Frontal cortex (tissue), 4 donors: ENCODE data around the gene RPL34. TPM values are rescaled to one million over a fixed set of nuclear protein-coding genes. Genes with fewer than 3 reads are reported as not detected.

Experiments used
- DNase-seq, 2 donors: peaks; one replicate each; pipeline ENCODE4 v3.0.0; 2012; ENCODE audit warnings: low spot score in 2 of 2
- FAIRE-seq: peaks from 2 replicates; lab custom pipeline; 2012; peaks lifted over from hg19 to GRCh38; lab: Jason Lieb, UNC
- total RNA-seq: library from RNA; depleted of rRNA; stranded (reverse); fragments of >200 nt; gene quantifications from one replicate; pipeline ENCODE4 v1.2.3, GENCODE V29; 2014
- donor health status: control.
- donor health status: control.
- donor health status: control.

Gene RPL34
- total RNA-seq, 1 donor from 2014 or later: 1,578 TPM

- FAIRE-seq (no peak), DNase-seq (no peak)
Observed at GRCh38 chr4:108622022-108622421, 1.6 kb downstream of the RPL34 start.

GRCh38 chr4:108622828-108623227 lies 2.5 kb downstream of the RPL34 start:
- no peak for DNase-seq
- no peak for FAIRE-seq

GRCh38 chr4:108624263-108625056 lies 4.1 kb downstream of the RPL34 start:
- FAIRE-seq: no peak

GRCh38 chr4:108626056-108626455 lies 5.7 kb downstream of the RPL34 start:
- DNase-seq (no peak), FAIRE-seq (no peak)

More at GRCh38 chr4:108624263-108625056, 4.1 kb downstream of the RPL34 start:
- no peak for DNase-seq

- FAIRE-seq (no peak), DNase-seq (no peak)
Observed at GRCh38 chr4:108628411-108628810, 8.0 kb downstream of the RPL34 start.

GRCh38 chr4:108635070-108635655 lies 14.8 kb downstream of the RPL34 start:
- FAIRE-seq: no peak
- DNase-seq: no peak

- DNase-seq: no peak
- FAIRE-seq: no peak
Observed at GRCh38 chr4:108636246-108636645, 15.9 kb downstream of the RPL34 start.

GRCh38 chr4:108637856-108638255 lies 17.5 kb downstream of the RPL34 start:
- no peak for FAIRE-seq

GRCh38 chr4:108644237-108644636 lies 23.9 kb downstream of the RPL34 start:
- no peak for DNase-seq
- FAIRE-seq: no peak

More at GRCh38 chr4:108637856-108638255, 17.5 kb downstream of the RPL34 start:
- DNase-seq: no peak

GRCh38 chr4:108646706-108647105 lies 26.3 kb downstream of the RPL34 start:
- no peak for FAIRE-seq
- DNase-seq: no peak

GRCh38 chr4:108649863-108650211 lies 29.5 kb downstream of the RPL34 start:
- DNase-seq: no peak
- FAIRE-seq: no peak

GRCh38 chr4:108650212-108651013 lies 30.0 kb downstream of the RPL34 start, which contains the start of gene OSTC:
Gene OSTC (plus strand): TSS chr4:108650599. CDS start chr4:108650656, 57 bp downstream.
- DNase-seq (peak; percentile 75 to 86), FAIRE-seq (peak; percentile 96)

GRCh38 chr4:108651014-108651791 lies 30.8 kb downstream of the RPL34 start:
- FAIRE-seq (no peak), DNase-seq (no peak)

GRCh38 chr4:108662629-108663028 lies 42.3 kb downstream of the RPL34 start:
- DNase-seq (no peak), FAIRE-seq (no peak)

- DNase-seq (no peak), FAIRE-seq (no peak)
Observed at GRCh38 chr4:108674356-108674977, 54.1 kb downstream of the RPL34 start.
